Lung (tissue), 12 donors: ENCODE results near the gene MDN1. TPM values are rescaled to one million over a fixed set of nuclear protein-coding genes. Genes with fewer than 3 reads are reported as not detected.

Source experiments
- ATAC-seq: fragments of 200-7000 bp; cut with Tn5 transposase; one replicate; pipeline ENCODE4 v1.9.1; 2020; ENCODE audit warnings: moderate number of reproducible peaks; ENCODE audit not compliant: insufficient read depth, low FRiP score
- DNase-seq, 3 donors: peaks; one replicate each; pipeline ENCODE4 v3.0.0-alpha.2; 2013 to 2017
- H3K27ac ChIP-seq, 2 donors: one replicate each; pipeline ENCODE4 v1.5.1; 2013; ENCODE audit warnings: mild to moderate bottlenecking in 2 of 2, moderate library complexity in 2 of 2, control low read depth in 1 of 2, inconsistent platforms in 1 of 2, low read depth in 1 of 2, low read length in 1 of 2
- H3K27me3 ChIP-seq, 3 donors: one replicate each; pipeline ENCODE4 v1.5.1; 2013; ENCODE audit warnings: low read length in 2 of 3; ENCODE audit not compliant: control insufficient read depth in 3 of 3, insufficient read depth in 3 of 3
- H3K36me3 ChIP-seq, 4 donors: one replicate each; pipeline ENCODE4 v1.5.1; 2013; ENCODE audit warnings: low read length in 4 of 4, mild to moderate bottlenecking in 1 of 4, moderate library complexity in 1 of 4; ENCODE audit not compliant: control insufficient read depth in 4 of 4, insufficient read depth in 4 of 4
- H3K4me1 ChIP-seq, 5 donors: one replicate each; pipeline ENCODE4 v1.5.1; 2013; ENCODE audit warnings: low read length in 5 of 5, mild to moderate bottlenecking in 2 of 5, moderate library complexity in 1 of 5; ENCODE audit not compliant: control insufficient read depth in 5 of 5, insufficient read depth in 5 of 5
- H3K4me3 ChIP-seq: one replicate; pipeline ENCODE4 v1.5.1; 2013; ENCODE audit warnings: mild to moderate bottlenecking, control low read depth, moderate library complexity
- H3K9ac ChIP-seq, 2 donors: one replicate each; pipeline ENCODE4 v1.5.1; 2013; ENCODE audit warnings: low read length in 2 of 2, control low read depth in 1 of 2; ENCODE audit not compliant: insufficient read depth in 1 of 2
- H3K9me3 ChIP-seq, 4 donors: one replicate each; pipeline ENCODE4 v1.5.1; 2013; ENCODE audit warnings: low read length in 3 of 4, mild to moderate bottlenecking in 1 of 4, moderate library complexity in 1 of 4; ENCODE audit not compliant: control insufficient read depth in 4 of 4, insufficient read depth in 3 of 4
- whole genome bisulfite sequencing, 2 donors: extraction: QIAGEN DNeasy Blood & Tissue Kit; methylation state at CpG; one replicate each; pipeline ENCODE4 v1.1.7; 2013; 5-methylcytosine and 5-hydroxymethylcytosine counted together
- polyA plus RNA-seq, 2 donors: library from polyadenylated mRNA; stranded (reverse); fragments of 200-250 nt; gene quantifications; one replicate each; pipeline ENCODE4 v1.2.1, GENCODE V29; 2013
- total RNA-seq, 2 donors: library from RNA; depleted of rRNA in 1 of 2; stranded (reverse); fragments of >200 nt in 1 of 2; gene quantifications; one replicate each; pipeline ENCODE4 v1.2.1, GENCODE V29; 2014 to 2021
- TF ChIP-seq, protein P1 (sequence below): IDR thresholded peaks from 2 replicates; pipeline ENCODE4 v1.5.1; 2012; ENCODE audit warnings: mild to moderate bottlenecking; ENCODE audit errors: control extremely low read depth, extremely low read depth
- donor health status: control.
- donor health status: control.
- donor health status: Bipolar disorder and iron deficiency.
- donor health status: healthy.
- donor health status: DM: yes; HTN: yes; CAD: no.

MDN1 gene
- total and polyA plus RNA-seq, 4 donors, result 7.6 to 33.8 (median 31.7) TPM

DNA sequence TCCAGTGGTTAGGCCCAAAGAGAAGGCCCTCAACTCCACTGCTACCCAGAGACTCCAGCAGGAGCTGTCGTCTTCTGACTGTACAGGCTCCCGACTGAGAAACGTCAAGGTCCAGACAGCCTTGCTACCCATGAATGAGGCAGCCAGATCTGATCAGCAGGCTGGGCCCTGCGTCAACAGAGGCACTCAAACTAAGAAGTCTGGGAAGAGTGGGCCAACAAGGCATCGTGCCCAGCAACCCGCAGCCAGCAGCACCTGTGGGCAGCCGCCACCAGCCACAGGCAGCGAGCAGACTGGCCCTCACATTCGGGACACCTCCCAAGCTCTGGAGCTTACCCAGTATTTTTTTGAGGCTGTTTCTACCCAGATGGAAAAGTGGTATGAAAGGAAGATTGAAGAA is 189.1 kb downstream of the MDN1 start:
- DNase-seq (no peak), ATAC-seq (no peak)
- WGBS, 2 donors, result 85 to 97% methylated on average over 9 of the region's 9 CpGs
- no peaks in the 10 kb centered on the region for H3K27me3 ChIP-seq
- TF ChIP-seq, protein P1, sequence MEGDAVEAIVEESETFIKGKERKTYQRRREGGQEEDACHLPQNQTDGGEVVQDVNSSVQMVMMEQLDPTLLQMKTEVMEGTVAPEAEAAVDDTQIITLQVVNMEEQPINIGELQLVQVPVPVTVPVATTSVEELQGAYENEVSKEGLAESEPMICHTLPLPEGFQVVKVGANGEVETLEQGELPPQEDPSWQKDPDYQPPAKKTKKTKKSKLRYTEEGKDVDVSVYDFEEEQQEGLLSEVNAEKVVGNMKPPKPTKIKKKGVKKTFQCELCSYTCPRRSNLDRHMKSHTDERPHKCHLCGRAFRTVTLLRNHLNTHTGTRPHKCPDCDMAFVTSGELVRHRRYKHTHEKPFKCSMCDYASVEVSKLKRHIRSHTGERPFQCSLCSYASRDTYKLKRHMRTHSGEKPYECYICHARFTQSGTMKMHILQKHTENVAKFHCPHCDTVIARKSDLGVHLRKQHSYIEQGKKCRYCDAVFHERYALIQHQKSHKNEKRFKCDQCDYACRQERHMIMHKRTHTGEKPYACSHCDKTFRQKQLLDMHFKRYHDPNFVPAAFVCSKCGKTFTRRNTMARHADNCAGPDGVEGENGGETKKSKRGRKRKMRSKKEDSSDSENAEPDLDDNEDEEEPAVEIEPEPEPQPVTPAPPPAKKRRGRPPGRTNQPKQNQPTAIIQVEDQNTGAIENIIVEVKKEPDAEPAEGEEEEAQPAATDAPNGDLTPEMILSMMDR, result no peak
- H3K9me3 ChIP-seq, result no peaks in the 10 kb centered on the region
- peaks cover 0 to 20% (median 12%) of the 10 kb centered on the region in 4 donors for H3K36me3 ChIP-seq
- no peak overlapping the region for H3K4me3 ChIP-seq
- H3K27ac ChIP-seq, result no peak overlapping the region
- H3K4me1 ChIP-seq, result peaks cover 0 to 1% (median 0%) of the 10 kb centered on the region in 5 donors
- H3K9ac ChIP-seq, result no peak overlapping the region

- H3K4me1 ChIP-seq, result peaks cover 0 to 1% (median 0%) of the 10 kb centered on the region in 5 donors
- no peak for DNase-seq
- no peak overlapping the region for H3K9ac ChIP-seq
- H3K27ac ChIP-seq, result no peak overlapping the region
- no peak for ATAC-seq
- WGBS, 2 donors, result 85 to 88% methylated on average over 8 of the region's 8 CpGs
- no peaks in the 10 kb centered on the region for H3K9me3 ChIP-seq
- H3K27me3 ChIP-seq, result no peaks in the 10 kb centered on the region
- H3K36me3 ChIP-seq, result peaks cover 0 to 18% (median 6%) of the 10 kb centered on the region in 4 donors
- TF ChIP-seq, protein P1, result no peak
- no peak overlapping the region for H3K4me3 ChIP-seq
Measured at GRCh38 chr6:89623749-89624148, 195.8 kb downstream of the MDN1 start.

DNA sequence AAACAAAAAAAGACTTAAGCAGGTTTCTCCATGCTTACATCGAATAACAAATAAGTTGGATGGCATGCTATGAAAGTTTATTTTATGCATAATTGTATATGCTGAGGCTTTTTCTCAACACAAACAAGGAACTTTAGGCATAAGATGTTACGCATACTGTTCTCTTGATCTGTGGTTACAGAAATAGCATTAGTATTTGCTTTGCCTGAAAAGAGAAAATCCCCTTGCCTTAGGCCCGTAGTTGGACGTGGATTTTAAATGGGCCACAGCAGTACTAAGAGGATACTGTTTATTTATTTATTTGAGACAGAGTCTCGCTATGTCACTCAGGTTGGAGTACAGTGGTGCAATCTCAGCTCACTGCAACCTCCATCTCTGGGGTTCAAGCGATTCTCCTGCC is 200.0 kb downstream of the MDN1 start:
- Histone ChIP-seq H3K4me3 (no peak overlapping the region), H3K4me1 (no peaks in the 10 kb centered on the region), H3K27ac (no peak overlapping the region), H3K9ac (no peak overlapping the region), H3K9me3 (no peaks in the 10 kb centered on the region), H3K36me3 (peaks cover 0 to 13% (median 0%) of the 10 kb centered on the region in 4 donors), H3K27me3 (no peaks in the 10 kb centered on the region)
- TF ChIP-seq, protein P1, result no peak
- ATAC-seq, result no peak
- no peak for DNase-seq
- WGBS, 2 donors, result 94 to 95% methylated on average over 6 of the region's 6 CpGs

DNA sequence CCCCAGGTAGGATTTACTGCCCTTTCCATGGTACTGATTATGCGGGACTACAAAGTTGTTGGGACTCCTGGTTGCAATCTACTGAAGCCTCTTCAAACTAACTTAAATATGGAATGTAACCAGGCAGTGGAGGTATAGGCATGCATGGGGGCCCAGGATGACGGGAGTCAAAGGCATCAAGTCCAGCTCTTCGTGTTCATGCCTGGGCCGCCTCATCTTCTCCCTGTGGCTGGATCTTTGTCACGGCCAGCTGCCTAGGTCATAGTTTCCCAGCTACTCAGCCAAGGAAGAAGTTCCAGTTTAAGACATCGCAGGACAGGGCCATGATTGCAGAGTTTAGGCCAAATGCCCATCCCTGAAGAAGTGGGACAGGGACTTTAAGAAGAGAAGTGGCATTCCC is 201.6 kb downstream of the MDN1 start:
- Histone ChIP-seq H3K4me3 (no peak overlapping the region), H3K4me1 (no peaks in the 10 kb centered on the region), H3K27me3 (no peaks in the 10 kb centered on the region), H3K9ac (no peak overlapping the region), H3K36me3 (peaks cover 0 to 11% (median 0%) of the 10 kb centered on the region in 4 donors), H3K27ac (no peak overlapping the region), H3K9me3 (no peaks in the 10 kb centered on the region)
- 97 to 98% methylated on average over 6 of the region's 6 CpGs for WGBS, 2 donors
- DNase-seq, result no peak
- TF ChIP-seq, protein P1, result no peak
- ATAC-seq, result no peak
